GM12878 (cell line): Measurements from ENCODE around the gene CPNE5. TPM values are rescaled to one million over a fixed set of nuclear protein-coding genes. Genes with fewer than 3 reads are reported as not detected.

ENCODE experiments used
- ATAC-seq: fragments of 200-7000 bp; cut with Tn5 transposase; 3 replicates; pipeline ENCODE4 v1.9.1; 2020; ENCODE audit warnings: mild to moderate bottlenecking, moderate library complexity
- BruUV-seq: library from RNA; stranded (reverse); fragments of 400-500 nt; replicated peaks from 2 replicates; lab custom pipeline; 2021; lab: Mats Ljungman, UMichigan
- CTCF ChIA-PET: fragments of 300-600 bp; sonication (Branson Sonifier 250); formaldehyde crosslinking; extraction: SDS; loops from one replicate; lab custom pipeline; 2021; ENCODE audit warnings: inconsistent platforms; lab: Yijun Ruan, JAX
- POLR2A ChIA-PET: fragments of 350-600 bp; formaldehyde crosslinking; extraction: SDS; loops from one replicate; lab custom pipeline; 2021; ENCODE audit warnings: inconsistent platforms; lab: Charles Lee
- RAD21 ChIA-PET: fragments of 300-600 bp; sonication (Branson Sonifier 250); formaldehyde crosslinking; loops from one replicate; lab custom pipeline; 2023; ENCODE audit warnings: antibody characterized with exemption; ENCODE audit not compliant: unreplicated experiment; lab: Charles Lee
- SMC1A ChIA-PET: fragments of 300-600 bp; sonication (Branson Sonifier 250); formaldehyde crosslinking; loops from one replicate; lab custom pipeline; 2023; ENCODE audit not compliant: unreplicated experiment, uncharacterized antibody; lab: Charles Lee
- DNase-seq: peaks from one replicate; pipeline ENCODE4 v3.0.0-alpha.2; 2011; ENCODE audit warnings: low read depth, low spot score
- FAIRE-seq: peaks from 3 replicates; lab custom pipeline; 2011; peaks lifted over from hg19 to GRCh38; lab: Jason Lieb, UNC
- H2AFZ ChIP-seq: 2 replicates; pipeline ENCODE4 v1.6.0; 2011; ENCODE audit warnings: low read depth, low read length, control low read depth; ENCODE audit not compliant: control insufficient read depth
- H3K27ac ChIP-seq: 2 replicates; pipeline ENCODE4 v1.5.1; 2011; ENCODE audit warnings: control low read depth; ENCODE audit not compliant: control insufficient read depth, insufficient read depth
- H3K27me3 ChIP-seq, 2 experiments: replicated peaks in 1 of 2; 2 replicates each; pipeline versions ENCODE4 v1.6.0 to v1.6.1; 2011; ENCODE audit warnings: low read length in 1 of 2; ENCODE audit not compliant: control insufficient read depth in 2 of 2, insufficient read depth in 2 of 2
- H3K36me3 ChIP-seq, 2 experiments: 2 replicates each; pipeline ENCODE4 v1.5.1; 2011; ENCODE audit warnings: low read length in 1 of 2; ENCODE audit not compliant: control insufficient read depth in 2 of 2, insufficient read depth in 2 of 2
- H3K4me1 ChIP-seq: 2 replicates; pipeline ENCODE4 v1.6.1; 2011; ENCODE audit warnings: mild to moderate bottlenecking, low read length, moderate library complexity, mixed read lengths; ENCODE audit not compliant: control insufficient read depth, insufficient read depth
- H3K4me2 ChIP-seq: 2 replicates; pipeline ENCODE4 v1.6.0; 2011; ENCODE audit warnings: control low read depth; ENCODE audit not compliant: control insufficient read depth, insufficient read depth
- H3K4me3 ChIP-seq: fragments of 200-600 bp; sonication (generic); 2 replicates; pipeline ENCODE4 v1.5.1; 2016
- H3K79me2 ChIP-seq: 2 replicates; pipeline ENCODE4 v1.6.0; 2011; ENCODE audit warnings: low read length; ENCODE audit not compliant: control insufficient read depth, insufficient read depth
- H3K9ac ChIP-seq: 2 replicates; pipeline ENCODE4 v1.8.0; 2011; ENCODE audit warnings: low read length, control low read depth, mixed read lengths; ENCODE audit not compliant: control insufficient read depth, insufficient read depth
- H3K9me3 ChIP-seq: replicated peaks from 3 replicates; pipeline ENCODE4 v1.5.1; 2011; ENCODE audit warnings: mild to moderate bottlenecking, low read length; ENCODE audit not compliant: control insufficient read depth, insufficient read depth
- H4K20me1 ChIP-seq: 2 replicates; pipeline ENCODE4 v1.6.0; 2011; ENCODE audit not compliant: control insufficient read depth, insufficient read depth
- BACH1 ChIP-seq: fragments of 450-650 bp; IDR thresholded peaks from 2 replicates; pipeline ENCODE4 v1.6.1; 2017; ENCODE audit warnings: mild to moderate bottlenecking, borderline replicate concordance
- BCLAF1 ChIP-seq: fragments of 450-650 bp; IDR thresholded peaks from 2 replicates; pipeline ENCODE4 v1.6.1; 2017; ENCODE audit warnings: antibody characterized with exemption, mild to moderate bottlenecking, moderate library complexity
- CBFB ChIP-seq: IDR thresholded peaks from 2 replicates; pipeline ENCODE4 v1.6.1; 2016; ENCODE audit warnings: antibody characterized with exemption, low read depth
- CTCF ChIP-seq, 3 experiments: IDR thresholded peaks in 2 of 3; conservative IDR thresholded peaks in 1 of 3; 2 replicates each; pipeline ENCODE4 v1.5.1; 2011; ENCODE audit warnings: low read depth in 3 of 3, low read length in 3 of 3, mild to moderate bottlenecking in 3 of 3, control low read depth in 2 of 3, moderate library complexity in 2 of 3, inconsistent platforms in 1 of 3, mixed read lengths in 1 of 3; ENCODE audit not compliant: control insufficient read depth in 2 of 3, insufficient read depth in 1 of 3; ENCODE audit errors: extremely low read depth in 1 of 3
- EED ChIP-seq: sonication (generic); IDR thresholded peaks from 2 replicates; pipeline ENCODE4 v1.6.1; 2016; ENCODE audit warnings: antibody characterized with exemption, low read depth
- GABPA ChIP-seq: IDR thresholded peaks from 2 replicates; pipeline ENCODE4 v1.6.1; 2014; ENCODE audit warnings: antibody characterized with exemption, low read depth, mild to moderate bottlenecking, inconsistent platforms
- GATAD2B ChIP-seq: fragments of 450-650 bp; conservative IDR thresholded peaks from 2 replicates; pipeline ENCODE4 v1.6.1; 2017; ENCODE audit warnings: low read depth, mild to moderate bottlenecking, moderate library complexity
- HDGF ChIP-seq: fragments of 450-650 bp; IDR thresholded peaks from 2 replicates; pipeline ENCODE4 v1.6.1; 2016; ENCODE audit warnings: antibody characterized with exemption
- IKZF2 ChIP-seq, 2 experiments: fragments of 450-650 bp; IDR thresholded peaks; 2 replicates each; pipeline ENCODE4 v1.6.1; 2017; ENCODE audit warnings: mild to moderate bottlenecking in 2 of 2, moderate library complexity in 2 of 2
- JUNB ChIP-seq: IDR thresholded peaks from 2 replicates; pipeline ENCODE4 v1.6.1; 2016; ENCODE audit warnings: antibody characterized with exemption, mild to moderate bottlenecking
- KLF5 ChIP-seq: fragments of 450-650 bp; IDR thresholded peaks from 2 replicates; pipeline ENCODE4 v1.6.1; 2014; ENCODE audit warnings: mild to moderate bottlenecking; ENCODE audit not compliant: partially characterized antibody
- NR2F1 ChIP-seq: fragments of 450-650 bp; conservative IDR thresholded peaks from 2 replicates; pipeline ENCODE4 v1.6.1; 2017; ENCODE audit warnings: mild to moderate bottlenecking
- RCOR1 ChIP-seq: conservative IDR thresholded peaks from 2 replicates; pipeline ENCODE4 v1.6.1; 2012; ENCODE audit warnings: low read depth, low read length, improper control_type of control experiment
- SKIL ChIP-seq: fragments of 450-650 bp; IDR thresholded peaks from 2 replicates; pipeline ENCODE4 v1.6.1; 2017; ENCODE audit warnings: mild to moderate bottlenecking, low read depth, inconsistent platforms; ENCODE audit not compliant: poor library complexity, severe bottlenecking
- SMAD1 ChIP-seq: fragments of 450-650 bp; IDR thresholded peaks from 2 replicates; pipeline ENCODE4 v1.6.1; 2018; ENCODE audit warnings: mild to moderate bottlenecking, low read depth; ENCODE audit not compliant: partially characterized antibody
- SMC3 ChIP-seq: IDR thresholded peaks from 2 replicates; pipeline ENCODE4 v1.6.1; 2011; ENCODE audit warnings: low read length, improper control_type of control experiment, borderline replicate concordance
- WGBS: methylation state at CpG from one replicate; pipeline ENCODE4 v1.1.6; 2016; ENCODE audit warnings: low lambda C conversion rate; ENCODE audit not compliant: insufficient replicate concordance, insufficient coverage; ENCODE audit errors: missing lambda C conversion rate; 5-methylcytosine and 5-hydroxymethylcytosine counted together
- in situ Hi-C: fragments of 300-500 bp; cut with MboI; formaldehyde crosslinking; loops from 9 replicates; pipeline ENCODE4 v1.14.3; 2018; ENCODE audit warnings: mixed read lengths
- intact Hi-C: fragments of 100-400 bp; cut with micrococcal nuclease; formaldehyde crosslinking; loops from one replicate; pipeline ENCODE4 v1.14.2; 2022; ENCODE audit not compliant: unreplicated experiment
- polyA plus RNA-seq, 11 experiments: library from polyadenylated mRNA; depleted of rRNA in 4 of 11; unstranded in 6 of 11; stranded (reverse) in 5 of 11; fragments of >200 nt; fragmentation: Nextera tagmentation in 4 of 11; fragmentation: Illumina TruSeq in 1 of 11; extraction: Ambion mirVana in 4 of 11; extraction: Trizol in 1 of 11; gene quantifications; 1 replicate in 1 of 11; 2 replicates in 10 of 11; pipeline versions ENCODE4 v1.2.1 to v1.2.3, GENCODE V29; 2011 to 2016; ENCODE audit warnings: inconsistent platforms in 2 of 11, missing spikeins in 2 of 11, low read depth in 1 of 11
- total RNA-seq, 4 experiments: library from RNA; depleted of rRNA in 3 of 4; stranded (reverse); fragments of >200 nt in 3 of 4; fragmentation: Illumina TruSeq in 1 of 4; extraction: Trizol in 1 of 4; gene quantifications; 2 replicates each; pipeline versions ENCODE4 v1.2.1 to v1.2.3, GENCODE V29; 2013 to 2021

CPNE5 gene
- total and polyA plus RNA-seq, 10 of the 15 experiments (the other 5 are each of a cell fraction or from before 2014, with no cell fraction given), result 2.4 to 39.1 (median 18.2) TPM

GRCh38 chr6:36724514-36725390 is 114.5 kb downstream of the CPNE5 start:
- in situ Hi-C loops (no loop called here), intact Hi-C loops (loop anchor here (1.0 kb wide), 1 partner anchor 101 kb away; no protein-coding TSS in a partner anchor)
- BruUV-seq, result no TSS peak
- Histone ChIP-seq H3K4me2 (peak overlapping the region; percentile 28; the same call in 1 of the 2 replicates), H3K9me3 (no peaks in the 10 kb centered on the region), H3K4me3 (no peak overlapping the region), H3K27ac (0 out of 2 replicates have a peak overlapping the region, but pooled peaks have one; percentile 9), H2AFZ (no peak overlapping the region), H3K27me3 (no peaks in the 10 kb centered on the region), H3K79me2 (no peaks in the 10 kb centered on the region), H3K36me3 (no peaks in the 10 kb centered on the region), H3K9ac (no peak overlapping the region), H4K20me1 (no peaks in the 10 kb centered on the region), H3K4me1 (peaks cover 36% of the 10 kb centered on the region)
- no peak for DNase-seq
- 63% methylated on average over 13 of the region's 13 CpGs for WGBS
- ChIA-PET SMC1A (interaction anchor here (0.7 to 3.6 kb wide), 21 partner anchors 8 to 149 kb away, joined by 3 to 33 read pairs (median 4); no protein-coding TSS in a partner anchor), POLR2A (interaction anchor here (1.1 to 2.8 kb wide), 6 partner anchors 17 to 109 kb away, joined by 3 to 12 read pairs (median 3); no protein-coding TSS in a partner anchor), CTCF (interaction anchor here (0.5 to 8.1 kb wide), 22 partner anchors 10 to 125 kb away, joined by 3 to 61 read pairs (median 6); no protein-coding TSS in a partner anchor), RAD21 (interaction anchor here (0.8 to 4.4 kb wide), 11 partner anchors 9 to 118 kb away, joined by 3 to 30 read pairs (median 5); no protein-coding TSS in a partner anchor)
- peak; percentile 34 for ATAC-seq
- FAIRE-seq, result no peak
- TF ChIP-seq BACH1 (no peak), SMAD1 (no peak), GATAD2B (no peak), BCLAF1 (no peak), GABPA (no peak), EED (peak; percentile 40; the same call in 1 of the 2 replicates), SMC3 (peak; percentile 73), IKZF2 (IDR thresholded peaks at IDR 0.05) (peak; percentile 19 to 43; a peak in 2 of 4 replicates), RCOR1 (no peak), SKIL (no peak), CBFB (0 out of 2 replicates have a peak, but pooled peaks have one; percentile 16), KLF5 (no peak), HDGF (no peak), CTCF (IDR thresholded peaks at IDR 0.05 in 2 of 3, conservative IDR thresholded peaks at IDR 0.05 in 1 of 3; ENCODE audit: control insufficient read depth in 2 of 3, extremely low read depth in 1 of 3, insufficient read depth in 1 of 3, low read depth in 3 of 3, low read length in 3 of 3) (peak; percentile 43 to 69 (median 51)), JUNB (no peak), NR2F1 (peak; percentile 46; the same call in 1 of the 2 replicates)
